Measurements from ENCODE around the gene ZNF628.
A peak's percentile ranks its signal among the peaks of the same experiment; 100 is the strongest.

The ZNF628 gene

DNA sequence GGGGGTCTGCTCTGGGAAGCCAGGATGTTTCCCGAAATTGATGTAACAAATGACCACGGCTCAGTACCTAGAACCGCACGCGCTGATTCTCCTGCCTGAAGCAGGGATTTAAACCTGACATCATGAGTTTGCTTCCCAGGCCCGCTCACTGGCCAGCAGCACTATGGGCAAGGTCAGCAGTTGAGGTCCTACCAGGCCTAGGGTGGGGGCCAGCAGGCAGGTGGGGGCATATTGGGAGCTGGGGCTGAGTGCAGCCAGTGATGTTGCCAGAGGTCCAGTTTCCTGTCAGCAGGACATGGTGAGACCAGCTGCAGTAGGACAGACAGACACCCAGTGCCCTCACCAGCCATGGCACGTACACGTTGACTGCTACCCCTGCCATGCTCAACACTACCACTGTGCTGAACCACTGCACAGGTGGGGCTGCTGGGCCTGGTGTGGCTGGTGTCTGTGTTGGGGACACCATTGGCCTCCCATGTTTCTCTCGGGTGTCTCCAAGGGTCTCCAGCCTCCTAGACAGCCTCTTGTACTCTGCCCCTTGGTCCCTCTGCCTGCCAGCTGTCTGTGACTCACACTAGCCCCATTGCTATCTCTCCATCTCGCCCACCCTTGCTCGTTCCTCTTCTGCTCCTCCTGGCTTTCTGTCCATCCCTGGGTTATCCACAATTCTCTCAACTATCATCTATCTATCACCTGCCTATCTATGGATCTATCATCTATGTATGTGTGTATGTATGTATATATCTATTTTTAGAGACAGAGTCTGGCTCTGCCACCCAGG lies 10.8 kb upstream of the ZNF628 start:
- DNase-seq: no peak

DNA sequence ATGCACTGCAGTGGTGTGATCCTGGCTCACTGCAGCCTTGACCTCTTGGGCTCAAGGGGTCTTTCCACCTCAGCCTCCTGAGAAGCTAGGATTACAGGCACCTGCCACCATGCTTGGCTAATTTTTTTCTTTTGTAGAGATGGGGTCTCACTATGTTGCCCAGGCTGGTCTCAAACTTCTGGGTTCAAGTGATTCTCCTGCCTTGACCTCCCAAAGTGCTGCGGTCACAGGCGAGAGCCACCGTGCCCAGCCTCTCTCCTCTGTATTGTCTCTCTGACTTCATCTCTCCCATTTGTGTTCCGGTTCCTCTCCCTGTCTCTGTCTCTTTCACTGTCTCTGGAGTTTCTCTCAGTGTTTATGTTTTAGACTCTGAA lies 10.2 kb upstream of the ZNF628 start:
- DNase-seq: no peak

- DNase-seq: peak; percentile 35 to 66 (median 61)
These were observed 9.0 kb upstream of the ZNF628 start for GRCh38 chr19:55467236-55468053.

DNA sequence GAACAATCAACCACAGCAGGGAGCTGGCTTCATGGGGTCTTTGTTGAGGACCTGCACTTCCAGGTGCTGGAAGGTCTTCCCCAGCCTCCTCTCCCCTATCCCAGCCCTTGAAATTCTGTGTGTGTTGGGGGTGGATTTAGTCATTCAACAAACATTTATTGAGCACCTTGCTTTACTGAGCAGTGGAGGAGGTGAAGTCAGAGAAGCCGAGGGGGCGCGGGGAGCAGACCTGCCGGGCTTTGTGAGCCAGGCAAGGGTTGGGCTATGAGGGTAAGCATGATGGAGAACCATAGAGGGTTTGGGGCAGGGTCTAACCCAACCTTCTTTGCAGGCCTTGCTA lies 8.4 kb upstream of the ZNF628 start:
- no peak for DNase-seq

DNA sequence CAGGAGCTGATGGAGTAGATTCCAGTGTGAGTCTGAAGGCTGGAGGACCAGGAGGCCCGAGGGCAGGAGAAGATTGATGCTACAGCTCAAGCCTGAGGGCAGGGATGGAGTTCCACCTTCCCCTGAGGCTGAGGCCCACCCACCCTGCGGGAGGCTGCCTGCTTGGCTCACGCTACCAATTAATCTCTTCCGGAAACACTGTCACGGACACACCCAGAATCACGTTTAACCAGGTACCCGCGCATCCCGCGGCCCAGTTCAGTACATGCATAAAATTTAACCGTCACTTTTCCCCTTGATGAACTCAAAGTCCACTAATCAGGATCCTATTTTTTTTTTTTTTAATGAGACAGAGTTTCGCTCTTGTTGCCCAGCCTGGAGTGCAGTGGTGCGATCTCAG lies 5.2 kb upstream of the ZNF628 start:
- no peak for DNase-seq

DNA sequence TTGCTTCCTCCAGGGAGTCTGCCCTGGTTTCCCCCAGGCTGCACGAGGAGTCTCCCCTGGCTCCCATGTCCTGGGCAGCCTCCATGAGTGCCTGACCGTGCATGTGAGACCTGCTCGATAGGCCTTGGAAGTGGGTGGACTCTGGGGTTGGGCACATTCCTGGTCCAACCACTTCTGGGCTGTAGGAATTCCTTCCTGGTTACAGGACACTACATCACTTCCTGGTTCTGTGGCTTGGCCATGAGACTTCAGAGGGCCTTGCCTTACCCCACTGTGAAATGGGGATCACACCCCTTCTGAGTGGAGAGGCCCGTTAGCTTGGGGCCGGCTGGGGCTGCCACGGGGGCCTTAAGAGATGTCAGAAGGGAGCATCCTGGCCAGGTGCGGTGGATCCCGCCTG lies 4.0 kb upstream of the ZNF628 start:
- no peak for DNase-seq

DNA sequence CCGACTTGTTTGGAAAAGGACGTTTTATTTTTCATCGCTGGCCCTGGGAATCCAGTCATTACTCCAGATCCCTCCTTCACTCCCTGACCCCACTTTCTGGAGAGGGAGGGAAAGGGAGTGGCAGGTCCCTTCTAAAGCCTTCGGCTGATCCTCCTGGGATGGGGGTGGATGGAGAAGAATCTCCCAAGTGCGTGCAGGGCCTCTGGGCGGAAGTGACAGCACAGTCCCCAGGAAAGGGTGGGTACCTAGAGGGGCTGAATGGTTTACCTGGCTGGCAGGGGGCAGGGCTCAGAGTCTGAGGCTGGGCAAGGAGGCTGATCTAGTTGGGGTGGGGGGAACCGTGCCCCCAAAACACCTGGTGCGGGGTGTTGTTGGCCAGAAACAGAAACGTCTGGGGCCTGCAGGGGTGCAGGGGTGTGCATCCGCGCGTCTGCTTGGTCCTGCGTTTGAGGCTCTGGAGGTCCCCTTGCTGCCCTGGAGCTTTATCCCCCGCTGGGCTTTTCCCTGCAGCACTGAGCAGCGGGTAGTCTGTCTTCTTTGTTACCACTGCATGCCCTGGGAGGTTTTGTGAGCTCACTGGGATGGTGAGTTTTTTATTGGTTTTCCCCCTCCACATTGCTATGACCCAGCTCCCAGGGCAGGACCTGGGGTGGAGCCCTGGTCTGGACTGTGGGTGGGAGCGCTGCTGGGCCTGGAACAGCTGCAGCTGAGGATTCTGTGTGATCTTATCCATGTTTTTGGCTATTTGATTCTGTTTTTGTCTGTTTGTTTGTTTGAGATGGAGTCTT lies 3.0 kb upstream of the ZNF628 start:
- no peak for DNase-seq

- no peak for DNase-seq
These were observed 1.9 kb upstream of the ZNF628 start for GRCh38 chr19:55474269-55475265.

DNA sequence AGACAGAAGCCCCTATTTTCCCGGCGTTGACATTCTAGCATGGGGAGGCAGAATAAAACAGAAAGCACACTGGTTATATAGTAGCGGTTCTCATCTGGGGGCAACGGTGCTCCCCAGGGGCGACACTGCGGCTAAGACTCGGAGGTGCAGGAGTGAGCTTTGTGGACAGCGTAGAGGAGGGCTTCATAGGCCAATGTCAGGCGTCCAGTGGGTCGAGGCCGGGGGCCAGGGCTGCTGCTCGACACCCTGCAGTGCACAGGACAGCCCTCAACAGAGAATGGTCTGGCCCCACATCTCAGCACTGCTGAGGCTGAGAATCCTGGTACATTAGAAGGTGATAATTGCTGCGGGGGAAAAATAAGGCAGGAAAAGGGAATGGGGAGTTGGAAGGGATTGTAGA lies 1.5 kb downstream of the ZNF628 start:
- no peak for DNase-seq

GRCh38 chr19:55478364-55478763 lies 1.9 kb downstream of the ZNF628 start:
- no peak for DNase-seq

- DNase-seq: no peak
These were observed 2.6 kb downstream of the ZNF628 start for GRCh38 chr19:55479045-55479444.

DNA sequence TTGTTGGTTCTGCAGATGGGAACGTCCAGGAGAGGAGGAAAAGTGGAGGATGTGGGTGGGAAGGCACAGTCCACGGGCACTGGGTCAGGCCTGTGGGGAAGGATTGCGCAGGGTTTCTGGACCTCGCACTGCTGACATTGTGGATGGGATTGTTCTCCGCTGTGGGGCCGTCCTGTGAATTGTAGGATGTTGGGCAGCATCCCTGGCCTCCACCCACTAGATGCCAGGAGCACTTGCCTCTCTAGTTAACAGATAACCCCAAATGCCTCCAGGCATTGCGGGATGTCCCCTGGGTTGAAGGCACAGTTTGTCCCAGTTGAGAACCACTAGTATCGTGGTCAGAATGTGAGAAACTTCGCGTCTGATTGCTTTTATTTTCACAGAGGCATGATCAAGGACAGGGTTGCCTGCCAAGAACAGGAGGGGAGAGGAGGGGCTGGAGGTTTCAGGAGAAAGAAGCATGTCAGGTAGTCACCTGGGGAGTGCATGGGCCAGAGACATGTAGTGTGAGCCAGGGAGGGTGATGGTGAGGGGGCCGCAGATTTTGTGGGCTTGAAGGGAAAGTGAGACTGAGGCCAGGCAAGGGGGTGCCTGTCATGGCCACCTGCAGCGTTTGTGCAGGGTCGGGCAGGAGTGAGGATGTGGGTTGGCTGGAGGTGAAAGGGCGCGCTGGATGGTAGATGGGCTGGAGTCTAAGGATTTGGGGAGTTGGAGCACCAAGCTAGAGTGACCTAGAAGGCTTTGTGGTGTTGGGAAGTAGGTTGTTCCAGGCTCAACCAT lies 3.2 kb downstream of the ZNF628 start:
- no peak for DNase-seq

DNA sequence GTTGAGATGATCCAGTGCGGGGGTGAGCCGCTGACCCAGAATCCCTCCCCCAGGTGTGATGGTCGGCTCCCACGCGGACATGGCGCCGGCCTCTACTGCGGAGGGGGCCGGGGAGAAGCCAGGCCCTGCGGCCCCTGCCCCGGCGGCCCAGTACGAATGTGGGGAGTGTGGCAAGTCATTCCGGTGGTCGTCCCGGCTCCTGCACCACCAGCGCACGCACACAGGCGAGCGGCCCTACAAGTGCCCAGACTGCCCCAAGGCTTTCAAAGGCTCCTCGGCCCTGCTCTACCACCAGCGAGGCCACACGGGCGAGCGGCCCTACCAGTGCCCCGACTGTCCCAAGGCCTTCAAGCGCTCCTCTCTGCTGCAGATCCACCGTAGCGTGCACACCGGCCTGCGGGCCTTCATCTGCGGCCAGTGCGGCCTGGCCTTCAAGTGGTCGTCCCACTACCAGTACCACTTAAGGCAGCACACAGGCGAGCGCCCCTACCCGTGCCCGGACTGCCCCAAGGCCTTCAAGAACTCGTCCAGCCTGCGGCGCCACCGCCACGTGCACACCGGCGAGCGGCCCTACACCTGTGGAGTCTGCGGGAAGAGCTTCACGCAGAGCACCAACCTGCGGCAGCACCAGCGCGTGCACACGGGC lies 4.9 kb downstream of the ZNF628 start:
- DNase-seq: no peak

DNA sequence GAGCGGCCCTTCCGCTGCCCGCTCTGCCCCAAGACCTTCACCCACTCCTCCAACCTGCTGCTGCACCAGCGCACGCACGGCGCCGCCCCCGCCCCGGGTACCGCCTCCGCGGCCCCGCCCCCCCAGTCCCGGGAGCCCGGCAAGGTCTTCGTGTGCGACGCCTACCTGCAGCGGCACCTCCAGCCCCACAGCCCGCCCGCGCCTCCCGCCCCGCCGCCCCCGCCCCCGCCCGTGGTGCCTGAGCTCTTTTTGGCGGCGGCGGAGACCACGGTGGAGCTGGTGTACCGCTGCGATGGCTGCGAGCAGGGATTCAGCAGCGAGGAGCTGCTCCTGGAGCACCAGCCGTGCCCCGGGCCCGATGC lies 5.4 kb downstream of the ZNF628 start:
- DNase-seq: no peak

- DNase-seq: no peak
These were observed 5.9 kb downstream of the ZNF628 start for GRCh38 chr19:55482156-55482961.

DNA sequence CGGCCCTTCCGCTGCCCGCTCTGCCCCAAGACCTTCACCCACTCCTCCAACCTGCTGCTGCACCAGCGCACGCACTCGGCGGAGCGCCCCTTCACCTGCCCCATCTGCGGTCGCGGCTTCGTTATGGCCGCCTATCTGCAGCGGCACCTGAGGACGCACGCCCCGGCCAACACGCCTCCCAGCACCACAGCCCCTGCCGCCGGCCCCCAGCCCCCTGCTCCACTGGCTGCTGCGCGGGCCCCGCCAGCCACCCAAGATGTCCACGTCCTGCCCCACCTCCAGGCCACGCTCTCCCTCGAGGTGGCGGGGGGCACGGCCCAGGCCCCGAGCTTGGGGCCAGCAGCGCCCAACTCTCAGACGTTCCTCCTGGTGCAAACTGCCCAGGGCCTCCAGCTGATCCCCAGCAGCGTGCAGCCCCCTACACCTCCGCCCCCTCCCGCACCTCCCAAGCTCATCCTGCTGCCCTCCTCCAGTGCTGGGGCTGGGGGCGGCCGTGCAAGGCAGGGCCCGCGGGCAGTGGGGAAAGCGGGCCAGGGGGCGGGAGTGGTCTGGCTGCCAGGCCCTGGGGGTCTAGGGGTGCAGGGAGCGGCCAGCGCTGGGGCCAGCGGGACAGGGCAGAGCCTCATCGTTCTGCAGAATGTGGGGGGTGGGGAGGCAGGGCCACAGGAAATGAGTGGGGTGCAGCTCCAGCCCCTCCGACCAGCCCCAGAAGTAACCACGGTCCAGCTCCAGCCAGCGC lies 6.7 kb downstream of the ZNF628 start:
- DNase-seq: no peak

DNA sequence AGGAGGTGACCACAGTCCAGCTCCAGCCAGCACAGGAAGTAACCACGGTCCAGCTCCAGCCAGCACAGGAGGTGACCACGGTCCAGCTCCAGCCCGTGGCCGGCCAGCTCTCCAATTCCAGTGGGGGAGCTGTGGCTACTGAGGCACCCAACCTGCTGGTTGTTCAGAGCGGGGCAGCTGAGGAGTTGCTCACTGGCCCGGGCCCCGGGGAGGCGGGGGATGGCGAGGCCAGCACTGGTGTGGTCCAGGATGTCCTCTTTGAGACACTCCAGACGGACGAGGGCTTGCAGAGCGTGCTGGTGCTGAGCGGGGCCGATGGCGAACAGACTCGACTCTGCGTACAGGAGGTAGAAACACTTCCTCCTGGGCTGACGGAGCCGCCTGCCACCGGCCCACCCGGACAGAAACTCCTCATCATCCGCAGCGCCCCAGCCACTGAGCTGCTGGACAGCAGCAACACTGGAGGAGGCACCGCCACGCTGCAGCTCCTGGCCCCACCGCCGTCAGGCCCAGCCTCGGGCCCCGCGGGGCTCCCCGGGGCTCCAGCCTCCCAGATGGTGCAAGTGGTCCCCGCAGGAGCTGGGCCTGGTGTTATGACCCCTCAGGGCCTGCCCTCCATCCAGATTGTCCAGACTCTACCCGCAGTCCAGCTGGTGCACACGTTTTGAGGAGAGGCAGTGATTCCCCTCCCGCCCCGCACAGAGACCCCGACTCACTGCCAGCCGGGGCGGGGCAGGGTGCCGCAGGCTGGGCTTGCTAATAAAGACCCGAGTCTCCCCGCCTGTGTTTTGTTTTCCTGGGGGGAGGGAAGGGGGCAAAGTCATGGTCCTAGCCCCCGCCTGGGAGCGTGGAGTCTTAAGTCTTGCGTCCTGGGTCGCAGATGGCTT lies 7.5 kb downstream of the ZNF628 start:
- DNase-seq: peak in 1 of 5 donors; percentile 6
